PC-9 (cell line): ENCODE data around the gene GIMAP8. TPM values are rescaled to one million over a fixed set of nuclear protein-coding genes. Genes with fewer than 3 reads are reported as not detected.

ENCODE experiments used
- BruUV-seq: library from RNA; stranded (reverse); fragments of 400-500 nt; replicated peaks from 2 replicates; lab custom pipeline; 2021; lab: Mats Ljungman, UMichigan
- CTCF ChIA-PET: fragments of 300-600 bp; sonication (Branson Sonifier 250); formaldehyde crosslinking; loops from one replicate; lab custom pipeline; 2022; ENCODE audit warnings: antibody characterized with exemption; lab: Charles Lee
- POLR2A ChIA-PET: fragments of 300-600 bp; sonication (Branson Sonifier 250); formaldehyde crosslinking; loops from one replicate; lab custom pipeline; 2022; ENCODE audit warnings: antibody characterized with exemption; ENCODE audit not compliant: unreplicated experiment; lab: Charles Lee
- DNase-seq, 2 experiments: peaks; one replicate each; pipeline versions ENCODE4 v3.0.0 to v3.0.0-alpha.2; 2015 to 2022; ENCODE audit warnings: mixed read lengths in 1 of 2
- H2AFZ ChIP-seq: fragments of 200-600 bp; sonication (generic); 2 replicates; pipeline ENCODE4 v1.8.1; 2017; ENCODE audit warnings: antibody characterized with exemption
- H3F3A ChIP-seq: fragments of 200-600 bp; sonication (generic); 2 replicates; pipeline ENCODE4 v1.8.1; 2017; ENCODE audit warnings: antibody characterized with exemption, mild to moderate bottlenecking, low read depth; ENCODE audit not compliant: insufficient read depth
- H3K27ac ChIP-seq: fragments of 200-600 bp; sonication (generic); 2 replicates; pipeline ENCODE4 v1.6.1; 2016; ENCODE audit warnings: mixed run types
- H3K27me3 ChIP-seq: fragments of 200-600 bp; sonication (generic); 2 replicates; pipeline ENCODE4 v1.6.1; 2016; ENCODE audit warnings: low read depth, mixed run types; ENCODE audit not compliant: insufficient read depth
- H3K36me3 ChIP-seq: fragments of 200-600 bp; sonication (generic); 2 replicates; pipeline ENCODE4 v1.6.1; 2016; ENCODE audit warnings: low read depth, mixed run types
- H3K4me1 ChIP-seq: fragments of 200-600 bp; sonication (generic); replicated peaks from 2 replicates; pipeline ENCODE4 v1.6.1; 2016; ENCODE audit warnings: mixed run types; ENCODE audit not compliant: insufficient read depth
- H3K4me2 ChIP-seq: fragments of 200-600 bp; sonication (generic); 2 replicates; pipeline ENCODE4 v1.6.1; 2017; ENCODE audit warnings: mixed run types
- H3K4me3 ChIP-seq: fragments of 200-600 bp; sonication (generic); 2 replicates; pipeline ENCODE4 v1.6.1; 2016; ENCODE audit warnings: mixed run types
- H3K79me2 ChIP-seq: fragments of 200-600 bp; sonication (generic); 2 replicates; pipeline ENCODE4 v1.6.1; 2017; ENCODE audit warnings: low read depth, mixed run types
- H3K9me2 ChIP-seq: fragments of 200-600 bp; sonication (generic); 2 replicates; pipeline ENCODE4 v1.8.1; 2017; ENCODE audit warnings: mild to moderate bottlenecking; ENCODE audit not compliant: insufficient read depth
- H3K9me3 ChIP-seq: fragments of 200-600 bp; sonication (generic); 2 replicates; pipeline ENCODE4 v1.8.1; 2016; ENCODE audit warnings: low read depth; ENCODE audit not compliant: insufficient read depth
- H4K20me1 ChIP-seq: fragments of 200-600 bp; sonication (generic); 2 replicates; pipeline ENCODE4 v1.8.1; 2017; ENCODE audit not compliant: insufficient read depth
- CTCF ChIP-seq: fragments of 200-600 bp; sonication (generic); conservative IDR thresholded peaks from 2 replicates; pipeline ENCODE4 v1.6.1; 2017; ENCODE audit warnings: mixed run types, antibody characterized with exemption, mild to moderate bottlenecking, moderate library complexity
- EZH2 ChIP-seq: fragments of 200-600 bp; sonication (generic); IDR thresholded peaks from 2 replicates; pipeline ENCODE4 v1.8.0; 2017; ENCODE audit warnings: antibody characterized with exemption, low read depth
- intact Hi-C: fragments of 100-400 bp; cut with micrococcal nuclease; formaldehyde crosslinking; loops from one replicate; pipeline ENCODE4 v1.10.0; 2022; ENCODE audit not compliant: unreplicated experiment
- total RNA-seq: library from RNA; stranded (reverse); gene quantifications from 2 replicates; pipeline ENCODE4 v1.2.3, GENCODE V29; 2021

The GIMAP8 gene
- total RNA-seq, 1 experiment from 2014 or later, result not detected

GRCh38 chr7:150420987-150421674 is 29.3 kb upstream of the GIMAP8 start:
- BruUV-seq, result no TSS peak

GRCh38 chr7:150421831-150422230 is 28.6 kb upstream of the GIMAP8 start:
- no TSS peak for BruUV-seq
- Histone ChIP-seq H3K27me3 (peaks cover 15% of the 10 kb centered on the region; the same call in 1 of the 2 replicates), H2AFZ (no peak overlapping the region), H3K9me2 (no peaks in the 10 kb centered on the region), H3K36me3 (no peaks in the 10 kb centered on the region), H3F3A (peaks cover 4% of the 10 kb centered on the region; the same call in 1 of the 2 replicates), H3K4me3 (no peak overlapping the region), H3K4me2 (no peak overlapping the region), H4K20me1 (no peaks in the 10 kb centered on the region), H3K79me2 (no peaks in the 10 kb centered on the region), H3K27ac (no peak overlapping the region), H3K9me3 (no peaks in the 10 kb centered on the region), H3K4me1 (no peaks in the 10 kb centered on the region; the same call in 1 of the 2 replicates)
- POLR2A ChIA-PET, result no interaction called here
- TF ChIP-seq CTCF (no peak), EZH2 (no peak)
- intact Hi-C loops, result loop anchor here (1.0 kb wide), 3 partner anchors 43 to 136 kb away; partner anchors contain the start of gene ZNF775
- no peak for DNase-seq
- CTCF ChIA-PET, result no interaction called here

More at GRCh38 chr7:150420987-150421674, 29.3 kb upstream of the GIMAP8 start:
- H3K36me3 ChIP-seq, result no peaks in the 10 kb centered on the region
- H3K9me2 ChIP-seq, result no peaks in the 10 kb centered on the region
- no peak for TF ChIP-seq EZH2
- peak; percentile 96 for TF ChIP-seq CTCF
- DNase-seq, result peak; percentile 62 to 83
- POLR2A ChIA-PET, result no interaction called here
- peaks cover 4% of the 10 kb centered on the region; the same call in 1 of the 2 replicates for H3F3A ChIP-seq
- H3K4me3 ChIP-seq, result no peak overlapping the region
- H3K79me2 ChIP-seq, result no peaks in the 10 kb centered on the region
- H3K9me3 ChIP-seq, result no peaks in the 10 kb centered on the region
- CTCF ChIA-PET, result no interaction called here
- peaks cover 15% of the 10 kb centered on the region; the same call in 1 of the 2 replicates for H3K27me3 ChIP-seq
- intact Hi-C loops, result loop anchor here (1.0 kb wide), 3 partner anchors 42 to 135 kb away; partner anchors contain the start of gene ZNF775
- H3K4me2 ChIP-seq, result peak overlapping the region; percentile 52
- no peak overlapping the region for H3K27ac ChIP-seq
- H4K20me1 ChIP-seq, result no peaks in the 10 kb centered on the region
- no peak overlapping the region for H2AFZ ChIP-seq
- no peaks in the 10 kb centered on the region; the same call in 1 of the 2 replicates for H3K4me1 ChIP-seq

- no peaks in the 10 kb centered on the region for H3K9me2 ChIP-seq
- no peak overlapping the region for H2AFZ ChIP-seq
- no peaks in the 10 kb centered on the region for H3K79me2 ChIP-seq
- H3K9me3 ChIP-seq, result no peaks in the 10 kb centered on the region
- ChIA-PET POLR2A (no interaction called here), CTCF (no interaction called here)
- no peaks in the 10 kb centered on the region for H3F3A ChIP-seq
- intact Hi-C loops, result no loop called here
- no peak overlapping the region for H3K4me2 ChIP-seq
- no peak overlapping the region for H3K4me3 ChIP-seq
- H3K36me3 ChIP-seq, result no peaks in the 10 kb centered on the region
- BruUV-seq, result no TSS peak
- TF ChIP-seq CTCF, result no peak
- no peak for TF ChIP-seq EZH2
- DNase-seq, result no peak
- H3K27ac ChIP-seq, result no peak overlapping the region
- peaks cover 39% of the 10 kb centered on the region for H3K27me3 ChIP-seq
- H4K20me1 ChIP-seq, result no peaks in the 10 kb centered on the region
- H3K4me1 ChIP-seq, result no peaks in the 10 kb centered on the region; the same call in 1 of the 2 replicates
Observed at GRCh38 chr7:150425670-150426069, 24.8 kb upstream of the GIMAP8 start.
